HEK293 (cell line): Measurements from ENCODE around the gene PDF.

ENCODE experiments used
- BCL11B ChIP-seq: fragments of 450-650 bp; formaldehyde crosslinking; IDR thresholded peaks from 2 replicates; pipeline ENCODE4 v1.5.1; 2016; ENCODE audit warnings: low read depth, missing biosample characterization, missing genetic modification characterization
- EGR2 ChIP-seq: fragments of 450-650 bp; formaldehyde crosslinking; IDR thresholded peaks from 2 replicates; pipeline ENCODE4 v1.5.1; 2016; ENCODE audit warnings: low read depth, missing biosample characterization, missing genetic modification characterization
- GFI1B ChIP-seq: fragments of 450-650 bp; formaldehyde crosslinking; IDR thresholded peaks from 2 replicates; pipeline ENCODE4 v1.5.1; 2016; ENCODE audit warnings: missing biosample characterization, missing genetic modification characterization
- GLIS1 ChIP-seq: fragments of 450-650 bp; formaldehyde crosslinking; IDR thresholded peaks from 2 replicates; pipeline ENCODE4 v1.5.1; 2016; ENCODE audit warnings: missing biosample characterization, missing genetic modification characterization
- HOXD13 ChIP-seq: sonication (generic); formaldehyde crosslinking; IDR thresholded peaks from 2 replicates; pipeline ENCODE4 v1.8.0; 2022; ENCODE audit warnings: missing genetic modification reagents, borderline replicate concordance
- KLF16 ChIP-seq: fragments of 450-650 bp; formaldehyde crosslinking; IDR thresholded peaks from 2 replicates; pipeline ENCODE4 v1.5.1; 2017; ENCODE audit warnings: missing biosample characterization, missing genetic modification characterization
- MZF1 ChIP-seq: fragments of 450-650 bp; formaldehyde crosslinking; IDR thresholded peaks from 2 replicates; pipeline ENCODE4 v1.5.1; 2017; ENCODE audit warnings: missing biosample characterization, missing genetic modification characterization, borderline replicate concordance
- SALL2 ChIP-seq: fragments of 450-650 bp; formaldehyde crosslinking; IDR thresholded peaks from 2 replicates; pipeline ENCODE4 v1.5.0; 2017; ENCODE audit warnings: missing biosample characterization, mild to moderate bottlenecking, missing genetic modification characterization, borderline replicate concordance
- SCRT1 ChIP-seq: fragments of 450-650 bp; formaldehyde crosslinking; IDR thresholded peaks from 2 replicates; pipeline ENCODE4 v1.5.1; 2016; ENCODE audit warnings: missing biosample characterization, missing genetic modification characterization, borderline replicate concordance
- ZEB2 ChIP-seq: fragments of 450-650 bp; formaldehyde crosslinking; IDR thresholded peaks from 2 replicates; pipeline ENCODE4 v1.5.1; 2016; ENCODE audit warnings: missing biosample characterization, missing genetic modification characterization
- ZNF121 ChIP-seq: fragments of 450-650 bp; formaldehyde crosslinking; IDR thresholded peaks from 2 replicates; pipeline ENCODE4 v1.5.1; 2016; ENCODE audit warnings: missing biosample characterization, missing genetic modification characterization
- ZNF16 ChIP-seq: fragments of 450-650 bp; formaldehyde crosslinking; IDR thresholded peaks from 2 replicates; pipeline ENCODE4 v1.5.1; 2016; ENCODE audit warnings: low read depth, missing biosample characterization, missing genetic modification characterization
- ZNF174 ChIP-seq: fragments of 450-650 bp; formaldehyde crosslinking; IDR thresholded peaks from 2 replicates; pipeline ENCODE4 v1.5.0; 2017; ENCODE audit warnings: missing biosample characterization, mild to moderate bottlenecking, missing genetic modification characterization
- ZNF184 ChIP-seq: fragments of 450-650 bp; IDR thresholded peaks from 2 replicates; pipeline ENCODE4 v1.5.1; 2018; ENCODE audit warnings: missing biosample characterization, mild to moderate bottlenecking, missing genetic modification characterization
- ZNF274 ChIP-seq, 2 experiments: fragments of 200-500 bp in 1 of 2; fragments of 450-650 bp in 1 of 2; sonication (Bioruptor generic) in 1 of 2; formaldehyde crosslinking in 1 of 2; IDR thresholded peaks; 2 replicates each; pipeline versions ENCODE4 v1.5.1 to v1.6.1; 2014 to 2016; ENCODE audit warnings: borderline replicate concordance in 1 of 2, inconsistent platforms in 1 of 2, low read length in 1 of 2, missing biosample characterization in 1 of 2, missing genetic modification characterization in 1 of 2
- ZNF335 ChIP-seq: fragments of 450-650 bp; formaldehyde crosslinking; conservative IDR thresholded peaks from 2 replicates; pipeline ENCODE4 v1.5.1; 2016; ENCODE audit warnings: missing biosample characterization, missing genetic modification characterization
- ZNF530 ChIP-seq: fragments of 450-650 bp; formaldehyde crosslinking; IDR thresholded peaks from 2 replicates; pipeline ENCODE4 v1.5.1; 2016; ENCODE audit warnings: low read depth, missing biosample characterization, missing genetic modification characterization
- ZNF571 ChIP-seq: fragments of 450-650 bp; formaldehyde crosslinking; IDR thresholded peaks from 2 replicates; pipeline ENCODE4 v1.5.0; 2017; ENCODE audit warnings: missing biosample characterization, missing genetic modification characterization
- ZNF660 ChIP-seq: fragments of 450-650 bp; IDR thresholded peaks from 2 replicates; pipeline ENCODE4 v1.5.1; 2018; ENCODE audit warnings: missing biosample characterization, mild to moderate bottlenecking, missing genetic modification characterization
- ZNF677 ChIP-seq: fragments of 450-650 bp; IDR thresholded peaks from 2 replicates; pipeline ENCODE4 v1.5.0; 2018; ENCODE audit warnings: missing biosample characterization, mild to moderate bottlenecking, missing genetic modification characterization, moderate library complexity
- ZXDB ChIP-seq: fragments of 450-650 bp; formaldehyde crosslinking; IDR thresholded peaks from 2 replicates; pipeline ENCODE4 v1.5.1; 2016; ENCODE audit warnings: missing biosample characterization, missing genetic modification characterization
- TF ChIP-seq, protein P1 (sequence below): fragments of 450-650 bp; formaldehyde crosslinking; IDR thresholded peaks from 2 replicates; pipeline ENCODE4 v1.5.1; 2016; ENCODE audit warnings: missing biosample characterization, missing genetic modification characterization, borderline replicate concordance
- TF ChIP-seq, protein P2 (sequence below): fragments of 450-650 bp; formaldehyde crosslinking; IDR thresholded peaks from 2 replicates; pipeline ENCODE4 v1.5.1; 2016; ENCODE audit warnings: missing biosample characterization, missing genetic modification characterization
- TF ChIP-seq, protein P3 (sequence below): fragments of 450-650 bp; formaldehyde crosslinking; IDR thresholded peaks from 2 replicates; pipeline ENCODE4 v1.5.1; 2016; ENCODE audit warnings: missing biosample characterization, missing genetic modification characterization, borderline replicate concordance
- TF ChIP-seq, protein P4 (sequence below): sonication (generic); formaldehyde crosslinking; IDR thresholded peaks from 2 replicates; pipeline ENCODE4 v1.8.1; 2022; ENCODE audit warnings: mild to moderate bottlenecking, moderate library complexity, missing genetic modification reagents
- TF ChIP-seq, protein P5 (sequence below): fragments of 450-650 bp; formaldehyde crosslinking; IDR thresholded peaks from 2 replicates; pipeline ENCODE4 v1.5.1; 2017; ENCODE audit warnings: missing biosample characterization, missing genetic modification characterization

The PDF gene

DNA sequence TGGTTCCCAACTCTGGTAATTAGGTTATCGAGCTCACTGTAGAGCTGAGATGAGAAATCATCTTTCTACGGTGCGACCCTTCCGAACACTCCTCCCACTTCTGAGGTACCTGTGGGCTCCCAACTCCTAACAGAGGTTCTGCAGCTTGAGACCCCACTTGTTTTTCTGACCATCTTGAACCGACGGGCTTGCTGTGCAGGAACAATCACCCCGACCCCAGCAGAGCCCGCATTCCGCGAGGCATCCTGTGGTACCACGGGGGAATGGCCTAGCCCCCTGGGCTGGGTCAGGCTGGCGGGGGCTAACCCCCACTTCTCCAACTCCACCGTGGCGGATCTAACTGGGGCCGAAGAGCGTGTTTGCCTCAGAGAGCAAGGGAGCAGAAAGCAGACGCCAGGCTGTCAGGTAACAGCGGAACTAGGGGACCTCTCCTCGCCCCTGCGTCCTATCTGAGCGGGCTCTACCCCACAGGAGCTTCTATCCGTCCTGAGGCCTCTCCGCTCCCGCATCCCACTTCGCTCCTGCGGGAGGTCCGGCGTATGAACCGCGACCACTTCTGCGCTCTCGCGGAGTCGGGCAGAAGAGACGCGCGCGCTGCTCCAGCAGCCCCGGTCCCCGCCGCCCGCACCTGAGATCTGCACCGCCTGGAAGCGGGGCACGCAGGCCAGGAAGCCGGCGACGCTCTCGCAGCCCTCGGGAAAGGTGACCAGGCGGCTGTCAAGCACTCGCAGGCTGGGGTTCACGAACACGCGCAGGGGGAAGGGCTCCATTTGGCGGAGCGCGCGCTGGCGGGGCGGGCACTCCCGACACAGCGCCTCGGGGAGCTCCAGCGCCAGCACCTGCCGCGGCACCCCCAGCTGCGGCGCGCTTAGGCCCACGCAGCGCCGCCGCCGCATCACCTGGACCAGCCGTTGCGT is 761 bp downstream of the PDF start (continued):
- TF ChIP-seq, protein P1, sequence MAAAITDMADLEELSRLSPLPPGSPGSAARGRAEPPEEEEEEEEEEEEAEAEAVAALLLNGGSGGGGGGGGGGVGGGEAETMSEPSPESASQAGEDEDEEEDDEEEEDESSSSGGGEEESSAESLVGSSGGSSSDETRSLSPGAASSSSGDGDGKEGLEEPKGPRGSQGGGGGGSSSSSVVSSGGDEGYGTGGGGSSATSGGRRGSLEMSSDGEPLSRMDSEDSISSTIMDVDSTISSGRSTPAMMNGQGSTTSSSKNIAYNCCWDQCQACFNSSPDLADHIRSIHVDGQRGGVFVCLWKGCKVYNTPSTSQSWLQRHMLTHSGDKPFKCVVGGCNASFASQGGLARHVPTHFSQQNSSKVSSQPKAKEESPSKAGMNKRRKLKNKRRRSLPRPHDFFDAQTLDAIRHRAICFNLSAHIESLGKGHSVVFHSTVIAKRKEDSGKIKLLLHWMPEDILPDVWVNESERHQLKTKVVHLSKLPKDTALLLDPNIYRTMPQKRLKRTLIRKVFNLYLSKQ = no peak
- no peak for TF ChIP-seq ZNF677 (tag by site-specific recombination)
- TF ChIP-seq ZEB2 = 0 out of 2 replicates have a peak, but pooled peaks have one; percentile 13
- TF ChIP-seq, protein P2, sequence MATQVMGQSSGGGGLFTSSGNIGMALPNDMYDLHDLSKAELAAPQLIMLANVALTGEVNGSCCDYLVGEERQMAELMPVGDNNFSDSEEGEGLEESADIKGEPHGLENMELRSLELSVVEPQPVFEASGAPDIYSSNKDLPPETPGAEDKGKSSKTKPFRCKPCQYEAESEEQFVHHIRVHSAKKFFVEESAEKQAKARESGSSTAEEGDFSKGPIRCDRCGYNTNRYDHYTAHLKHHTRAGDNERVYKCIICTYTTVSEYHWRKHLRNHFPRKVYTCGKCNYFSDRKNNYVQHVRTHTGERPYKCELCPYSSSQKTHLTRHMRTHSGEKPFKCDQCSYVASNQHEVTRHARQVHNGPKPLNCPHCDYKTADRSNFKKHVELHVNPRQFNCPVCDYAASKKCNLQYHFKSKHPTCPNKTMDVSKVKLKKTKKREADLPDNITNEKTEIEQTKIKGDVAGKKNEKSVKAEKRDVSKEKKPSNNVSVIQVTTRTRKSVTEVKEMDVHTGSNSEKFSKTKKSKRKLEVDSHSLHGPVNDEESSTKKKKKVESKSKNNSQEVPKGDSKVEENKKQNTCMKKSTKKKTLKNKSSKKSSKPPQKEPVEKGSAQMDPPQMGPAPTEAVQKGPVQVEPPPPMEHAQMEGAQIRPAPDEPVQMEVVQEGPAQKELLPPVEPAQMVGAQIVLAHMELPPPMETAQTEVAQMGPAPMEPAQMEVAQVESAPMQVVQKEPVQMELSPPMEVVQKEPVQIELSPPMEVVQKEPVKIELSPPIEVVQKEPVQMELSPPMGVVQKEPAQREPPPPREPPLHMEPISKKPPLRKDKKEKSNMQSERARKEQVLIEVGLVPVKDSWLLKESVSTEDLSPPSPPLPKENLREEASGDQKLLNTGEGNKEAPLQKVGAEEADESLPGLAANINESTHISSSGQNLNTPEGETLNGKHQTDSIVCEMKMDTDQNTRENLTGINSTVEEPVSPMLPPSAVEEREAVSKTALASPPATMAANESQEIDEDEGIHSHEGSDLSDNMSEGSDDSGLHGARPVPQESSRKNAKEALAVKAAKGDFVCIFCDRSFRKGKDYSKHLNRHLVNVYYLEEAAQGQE (tag by site-specific recombination) = no peak
- 0 out of 2 replicates have a peak, but pooled peaks have one; percentile 21 for TF ChIP-seq ZXDB (tag by site-specific recombination)
- TF ChIP-seq ZNF571 (tag by site-specific recombination) = no peak
- TF ChIP-seq ZNF174 (tag by site-specific recombination) = no peak
- TF ChIP-seq, protein P3, sequence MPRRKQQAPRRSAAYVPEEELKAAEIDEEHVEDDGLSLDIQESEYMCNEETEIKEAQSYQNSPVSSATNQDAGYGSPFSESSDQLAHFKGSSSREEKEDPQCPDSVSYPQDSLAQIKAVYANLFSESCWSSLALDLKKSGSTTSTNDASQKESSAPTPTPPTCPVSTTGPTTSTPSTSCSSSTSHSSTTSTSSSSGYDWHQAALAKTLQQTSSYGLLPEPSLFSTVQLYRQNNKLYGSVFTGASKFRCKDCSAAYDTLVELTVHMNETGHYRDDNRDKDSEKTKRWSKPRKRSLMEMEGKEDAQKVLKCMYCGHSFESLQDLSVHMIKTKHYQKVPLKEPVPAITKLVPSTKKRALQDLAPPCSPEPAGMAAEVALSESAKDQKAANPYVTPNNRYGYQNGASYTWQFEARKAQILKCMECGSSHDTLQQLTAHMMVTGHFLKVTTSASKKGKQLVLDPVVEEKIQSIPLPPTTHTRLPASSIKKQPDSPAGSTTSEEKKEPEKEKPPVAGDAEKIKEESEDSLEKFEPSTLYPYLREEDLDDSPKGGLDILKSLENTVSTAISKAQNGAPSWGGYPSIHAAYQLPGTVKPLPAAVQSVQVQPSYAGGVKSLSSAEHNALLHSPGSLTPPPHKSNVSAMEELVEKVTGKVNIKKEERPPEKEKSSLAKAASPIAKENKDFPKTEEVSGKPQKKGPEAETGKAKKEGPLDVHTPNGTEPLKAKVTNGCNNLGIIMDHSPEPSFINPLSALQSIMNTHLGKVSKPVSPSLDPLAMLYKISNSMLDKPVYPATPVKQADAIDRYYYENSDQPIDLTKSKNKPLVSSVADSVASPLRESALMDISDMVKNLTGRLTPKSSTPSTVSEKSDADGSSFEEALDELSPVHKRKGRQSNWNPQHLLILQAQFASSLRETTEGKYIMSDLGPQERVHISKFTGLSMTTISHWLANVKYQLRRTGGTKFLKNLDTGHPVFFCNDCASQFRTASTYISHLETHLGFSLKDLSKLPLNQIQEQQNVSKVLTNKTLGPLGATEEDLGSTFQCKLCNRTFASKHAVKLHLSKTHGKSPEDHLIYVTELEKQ (tag by site-specific recombination) = no peak
- TF ChIP-seq BCL11B (tag by site-specific recombination) = no peak
- no peak for TF ChIP-seq GFI1B (tag by site-specific recombination)
- no peak for TF ChIP-seq HOXD13 (CRISPR knock-in tag)
- TF ChIP-seq GLIS1 (tag by site-specific recombination) = peak; percentile 58
- TF ChIP-seq MZF1 = no peak
- no peak for TF ChIP-seq ZNF184 (tag by site-specific recombination)
- no peak for TF ChIP-seq ZNF16 (tag by site-specific recombination)
- 0 out of 2 replicates have a peak, but pooled peaks have one; percentile 21 for TF ChIP-seq KLF16 (tag by site-specific recombination)
- TF ChIP-seq ZNF530 (tag by site-specific recombination) = no peak
- no peak for TF ChIP-seq ZNF274 (IDR thresholded peaks at IDR 0.05; ENCODE audit: low read length)
- no peak for TF ChIP-seq ZNF274 (tag by site-specific recombination; IDR thresholded peaks at IDR 0.05; ENCODE audit: borderline replicate concordance)
- TF ChIP-seq EGR2 (tag by site-specific recombination) = no peak
- TF ChIP-seq ZNF335 = no peak; the same call in 1 of the 2 replicates
- no peak for TF ChIP-seq SCRT1
- no peak for TF ChIP-seq ZNF121 (tag by site-specific recombination)
- TF ChIP-seq, protein P4, sequence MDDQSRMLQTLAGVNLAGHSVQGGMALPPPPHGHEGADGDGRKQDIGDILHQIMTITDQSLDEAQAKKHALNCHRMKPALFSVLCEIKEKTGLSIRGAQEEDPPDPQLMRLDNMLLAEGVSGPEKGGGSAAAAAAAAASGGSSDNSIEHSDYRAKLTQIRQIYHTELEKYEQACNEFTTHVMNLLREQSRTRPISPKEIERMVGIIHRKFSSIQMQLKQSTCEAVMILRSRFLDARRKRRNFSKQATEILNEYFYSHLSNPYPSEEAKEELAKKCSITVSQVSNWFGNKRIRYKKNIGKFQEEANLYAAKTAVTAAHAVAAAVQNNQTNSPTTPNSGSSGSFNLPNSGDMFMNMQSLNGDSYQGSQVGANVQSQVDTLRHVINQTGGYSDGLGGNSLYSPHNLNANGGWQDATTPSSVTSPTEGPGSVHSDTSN (CRISPR knock-in tag) = no peak
- TF ChIP-seq, protein P5, sequence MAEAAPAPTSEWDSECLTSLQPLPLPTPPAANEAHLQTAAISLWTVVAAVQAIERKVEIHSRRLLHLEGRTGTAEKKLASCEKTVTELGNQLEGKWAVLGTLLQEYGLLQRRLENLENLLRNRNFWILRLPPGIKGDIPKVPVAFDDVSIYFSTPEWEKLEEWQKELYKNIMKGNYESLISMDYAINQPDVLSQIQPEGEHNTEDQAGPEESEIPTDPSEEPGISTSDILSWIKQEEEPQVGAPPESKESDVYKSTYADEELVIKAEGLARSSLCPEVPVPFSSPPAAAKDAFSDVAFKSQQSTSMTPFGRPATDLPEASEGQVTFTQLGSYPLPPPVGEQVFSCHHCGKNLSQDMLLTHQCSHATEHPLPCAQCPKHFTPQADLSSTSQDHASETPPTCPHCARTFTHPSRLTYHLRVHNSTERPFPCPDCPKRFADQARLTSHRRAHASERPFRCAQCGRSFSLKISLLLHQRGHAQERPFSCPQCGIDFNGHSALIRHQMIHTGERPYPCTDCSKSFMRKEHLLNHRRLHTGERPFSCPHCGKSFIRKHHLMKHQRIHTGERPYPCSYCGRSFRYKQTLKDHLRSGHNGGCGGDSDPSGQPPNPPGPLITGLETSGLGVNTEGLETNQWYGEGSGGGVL (tag by site-specific recombination) = no peak
- no peak for TF ChIP-seq SALL2 (tag by site-specific recombination)
- TF ChIP-seq ZNF660 = no peak
